Measurements from ENCODE around the gene HRH3.

HRH3 gene

GRCh38 chr20:62174021-62174804 lies 45.9 kb downstream of the HRH3 start:
- DNase-seq = no peak

DNA sequence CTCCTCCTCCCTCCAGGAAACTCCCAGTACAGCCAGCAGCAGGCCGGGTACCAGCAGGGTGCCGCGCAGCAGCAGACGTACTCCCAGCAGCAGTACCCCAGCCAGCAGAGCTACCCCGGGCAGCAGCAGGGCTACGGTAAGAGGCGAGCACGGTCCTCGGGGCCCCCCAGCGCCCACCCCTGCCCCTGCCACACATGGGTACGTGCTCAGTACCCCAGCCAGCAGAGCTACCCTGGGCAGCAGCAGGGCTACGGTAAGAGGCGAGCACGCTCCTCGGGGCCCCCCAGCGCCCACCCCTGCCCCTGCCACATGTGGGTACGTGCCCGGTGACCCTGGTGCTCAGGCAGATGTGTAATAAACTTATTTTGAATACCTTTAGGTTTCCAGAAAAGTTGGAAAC lies 47.4 kb downstream of the HRH3 start:
- no peak for DNase-seq

- no peak for DNase-seq
These were observed 48.8 kb downstream of the HRH3 start for GRCh38 chr20:62171245-62171644.

GRCh38 chr20:62170536-62170935 lies 49.5 kb downstream of the HRH3 start:
- no peak for DNase-seq

- no peak for DNase-seq
These were observed 51.1 kb downstream of the HRH3 start for GRCh38 chr20:62168890-62169435.

GRCh38 chr20:62168061-62168460 lies 52.0 kb downstream of the HRH3 start:
- no peak for DNase-seq

GRCh38 chr20:62167474-62167873 lies 52.6 kb downstream of the HRH3 start:
- no peak for DNase-seq

- DNase-seq = no peak
These were observed 54.2 kb downstream of the HRH3 start for GRCh38 chr20:62165762-62166399.
